Fibroblast of villous mesenchyme (primary cell): Measurements from ENCODE around the gene KCNH2. TPM values are rescaled to one million over a fixed set of nuclear protein-coding genes. Genes with fewer than 3 reads are reported as not detected.

Experiments
- DNase-seq: peaks from one replicate; pipeline ENCODE4 v3.0.0-alpha.2; 2010; ENCODE audit warnings: low read depth
- H3K4me3 ChIP-seq: 2 replicates; pipeline ENCODE4 v1.5.1; 2011; ENCODE audit warnings: low read depth, mild to moderate bottlenecking, low read length
- CTCF ChIP-seq: IDR thresholded peaks from 2 replicates; pipeline ENCODE4 v1.5.1; 2012; ENCODE audit warnings: low read depth, mild to moderate bottlenecking, low read length; ENCODE audit not compliant: insufficient read depth
- total RNA-seq: library from RNA; depleted of rRNA; stranded (reverse); fragments of >200 nt; gene quantifications from 2 replicates; pipeline ENCODE4 v1.2.3, GENCODE V29; 2012

KCNH2 gene
- total RNA-seq, 1 donor, result 2.6 TPM

- TF ChIP-seq CTCF, result no peak
- no peak overlapping the region for H3K4me3 ChIP-seq
- no peak for DNase-seq
Observed at GRCh38 chr7:150951181-150951520, 27.0 kb downstream of the KCNH2 start.

DNA sequence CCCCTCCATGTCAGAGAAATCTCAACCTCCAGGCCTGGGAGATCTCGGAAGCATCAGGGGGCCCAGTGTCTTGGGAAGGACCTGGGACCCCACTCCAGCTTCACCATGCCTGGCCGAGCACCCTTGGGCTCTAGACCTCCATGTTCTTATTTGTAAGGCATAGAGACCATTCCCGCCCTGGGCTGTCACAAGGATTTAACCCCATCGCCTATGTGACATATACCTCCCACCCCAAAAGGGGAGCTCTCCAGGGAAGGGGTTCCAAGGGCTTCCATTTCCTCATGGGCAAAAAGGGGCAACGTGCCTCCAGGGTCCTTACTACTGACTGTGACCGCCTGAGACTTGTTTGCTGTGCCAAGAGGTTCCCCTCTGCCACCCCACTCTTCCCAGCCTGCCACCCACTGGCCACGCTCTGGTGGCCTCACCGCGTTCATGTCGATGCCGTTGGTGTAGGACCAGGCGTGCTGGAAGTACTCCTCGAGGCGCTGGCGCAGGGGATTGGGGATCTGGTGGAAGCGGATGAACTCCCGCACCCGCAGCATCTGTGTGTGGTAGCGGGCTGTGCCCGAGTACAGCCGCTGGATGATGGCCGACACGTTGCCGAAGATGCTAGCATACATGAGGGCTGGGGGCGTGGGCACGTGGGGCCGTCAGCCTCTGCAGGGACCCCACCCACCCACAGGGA is 27.5 kb downstream of the KCNH2 start:
- DNase-seq, result no peak
- no peak overlapping the region for H3K4me3 ChIP-seq
- no peak for TF ChIP-seq CTCF

GRCh38 chr7:150949971-150950491 is 28.1 kb downstream of the KCNH2 start:
- no peak for DNase-seq
- H3K4me3 ChIP-seq, result no peak overlapping the region
- no peak for TF ChIP-seq CTCF

DNA sequence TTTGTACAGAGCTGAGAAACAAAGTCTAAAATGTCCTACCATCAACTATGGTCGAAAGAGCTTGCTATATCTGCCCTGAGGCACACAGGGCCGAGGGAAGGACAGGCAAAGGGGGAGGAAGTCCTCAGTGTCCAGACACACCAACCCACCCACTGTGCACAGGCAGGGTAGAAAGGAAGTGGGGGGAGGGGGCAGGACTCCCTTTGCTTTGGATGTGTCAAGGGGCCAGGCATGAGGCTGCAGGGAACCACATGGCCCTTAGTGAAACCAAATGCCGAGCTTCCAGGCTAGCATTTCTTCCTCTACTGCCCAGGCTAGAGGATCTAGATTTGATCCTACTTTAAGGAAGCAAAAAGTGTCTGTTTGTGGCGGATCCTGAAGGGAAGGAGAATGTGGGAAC is 28.6 kb downstream of the KCNH2 start:
- no peak for DNase-seq
- no peak overlapping the region for H3K4me3 ChIP-seq
- TF ChIP-seq CTCF, result no peak

GRCh38 chr7:150948791-150949251 is 29.3 kb downstream of the KCNH2 start:
- DNase-seq, result no peak
- TF ChIP-seq CTCF, result no peak
- no peak overlapping the region for H3K4me3 ChIP-seq

- DNase-seq, result no peak
Observed at GRCh38 chr7:150947761-150948651, 30.1 kb downstream of the KCNH2 start.

More at GRCh38 chr7:150947761-150948651, 30.1 kb downstream of the KCNH2 start:
- no peak overlapping the region for H3K4me3 ChIP-seq
- no peak for TF ChIP-seq CTCF
